GM19099 (cell line): ENCODE data around the gene PIK3AP1.

Experiments used
- POLR2A ChIP-seq: IDR thresholded peaks from 3 replicates; pipeline ENCODE4 v1.6.1; 2011; ENCODE audit warnings: low read depth; ENCODE audit not compliant: insufficient read length; ENCODE audit errors: extremely low read depth

Gene PIK3AP1

DNA sequence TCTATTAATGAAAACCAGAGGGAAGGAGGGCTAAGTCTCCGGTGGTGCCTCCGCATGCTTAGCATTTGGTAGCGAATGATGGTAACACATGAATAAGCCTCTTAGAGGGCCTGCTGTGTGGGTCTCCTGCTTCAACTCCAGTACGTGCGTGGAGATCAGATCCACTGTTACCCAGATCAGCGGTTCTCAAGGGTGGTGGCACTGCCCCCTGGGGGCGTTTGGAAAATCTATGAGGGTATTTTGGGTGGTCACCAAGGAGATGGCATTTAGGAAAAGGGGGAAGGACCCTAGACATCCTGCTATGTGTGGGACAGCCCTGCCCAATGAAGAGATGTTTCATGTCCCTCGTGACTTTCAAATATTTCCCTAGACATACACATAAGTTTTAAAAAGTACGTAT is 76.4 kb downstream of the PIK3AP1 start:
- no peak for TF ChIP-seq POLR2A

- TF ChIP-seq POLR2A: no peak
Observed at GRCh38 chr10:96642973-96643372, 77.3 kb downstream of the PIK3AP1 start.

DNA sequence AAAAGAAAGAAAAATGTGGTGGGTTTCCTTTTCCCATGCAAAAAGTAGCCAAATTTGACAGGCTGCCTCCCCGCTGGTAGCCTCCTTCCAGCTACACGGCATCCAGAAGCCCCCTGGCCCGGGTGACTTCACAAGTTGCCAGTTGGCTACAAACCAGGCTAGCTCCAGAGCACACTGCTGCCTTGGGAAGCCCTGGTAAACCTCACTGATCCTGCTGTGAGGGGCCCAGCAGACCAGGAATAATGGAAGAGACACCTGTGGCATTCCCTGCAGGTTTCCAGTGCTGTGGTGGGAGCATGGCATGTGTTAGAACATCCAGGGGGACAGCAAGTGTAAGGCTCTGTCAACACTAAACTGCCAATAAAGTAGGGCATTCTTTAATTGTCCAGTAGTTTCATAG is 77.8 kb downstream of the PIK3AP1 start:
- TF ChIP-seq POLR2A: no peak

DNA sequence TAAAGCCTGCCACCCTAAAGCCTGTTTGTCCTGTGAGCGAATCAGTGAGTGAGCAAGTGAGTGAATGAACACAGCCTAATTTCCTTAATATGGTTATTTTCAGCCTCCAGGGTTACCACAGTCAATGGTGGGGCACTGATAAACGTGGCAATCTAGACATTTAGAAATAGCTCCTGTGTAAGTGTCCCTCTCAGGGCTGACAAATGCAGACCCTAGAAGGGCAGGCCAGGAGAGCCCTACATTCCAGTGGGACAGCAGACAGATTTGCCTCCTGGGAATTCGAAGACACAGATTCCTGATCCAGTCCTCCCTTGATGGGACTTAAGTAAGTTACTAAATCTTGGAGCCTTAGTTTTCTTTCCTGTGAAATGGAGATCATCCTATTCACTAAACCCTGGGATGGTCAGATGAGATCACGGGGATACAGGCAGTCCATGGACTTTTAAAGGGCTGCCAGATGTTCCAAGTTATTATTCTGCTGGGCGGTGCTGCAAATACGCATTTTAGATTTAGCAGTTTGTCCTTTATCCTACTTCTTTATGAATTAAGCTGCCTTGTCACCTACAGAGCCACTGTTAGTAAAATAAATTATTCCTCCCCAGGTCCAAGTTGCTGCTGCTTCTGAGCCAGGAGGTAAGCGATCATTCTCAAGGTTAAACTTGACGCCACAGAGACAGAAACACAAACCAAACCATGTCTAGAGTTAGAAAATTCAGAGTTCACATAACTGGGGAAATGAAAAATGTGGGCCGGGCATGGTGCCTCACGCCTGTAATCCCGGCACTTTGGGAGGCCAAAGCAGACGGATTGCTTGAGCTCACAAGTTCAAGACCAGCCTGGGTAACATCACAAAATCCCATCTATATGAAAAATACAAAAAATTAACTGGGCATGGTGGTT is 78.7 kb downstream of the PIK3AP1 start:
- no peak for TF ChIP-seq POLR2A

DNA sequence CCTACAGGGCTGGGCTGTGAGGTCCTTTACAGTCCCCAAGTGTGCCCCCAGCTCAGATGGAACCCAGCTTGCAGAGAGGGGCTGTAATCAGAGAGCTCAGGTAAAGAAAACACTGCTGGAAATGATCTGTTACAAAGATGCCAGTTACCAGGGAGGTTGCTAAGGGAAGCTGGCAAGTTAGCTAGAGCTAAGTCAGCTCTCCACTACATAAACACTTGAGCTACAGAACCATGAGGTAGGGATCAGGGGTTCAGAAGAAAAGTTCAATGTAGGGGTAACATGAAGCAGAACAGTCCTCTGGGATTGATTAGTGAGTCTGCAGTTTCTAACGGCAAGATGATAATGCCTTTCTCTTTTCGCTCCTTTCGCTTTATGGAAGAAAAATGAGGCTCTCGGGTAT is 80.4 kb downstream of the PIK3AP1 start:
- no peak for TF ChIP-seq POLR2A

DNA sequence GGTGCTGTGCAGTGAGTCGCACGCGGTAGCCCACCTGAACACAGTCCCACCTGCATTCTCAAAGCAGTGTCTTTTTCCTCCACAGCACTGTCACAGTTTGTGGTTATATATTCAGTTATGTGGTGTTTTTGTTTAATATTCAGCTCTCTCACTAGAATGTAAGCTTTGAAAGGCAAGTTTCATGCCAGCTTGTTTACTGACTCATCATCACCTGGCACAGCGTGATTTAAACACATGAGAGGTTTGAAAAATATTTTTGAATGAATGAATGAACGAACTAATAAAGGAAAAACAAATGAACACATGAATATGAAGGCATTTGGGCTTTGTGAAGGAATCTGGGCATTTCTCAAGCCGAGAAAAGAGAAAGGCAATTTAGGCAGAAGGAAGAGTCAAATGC is 81.6 kb downstream of the PIK3AP1 start:
- TF ChIP-seq POLR2A: no peak

DNA sequence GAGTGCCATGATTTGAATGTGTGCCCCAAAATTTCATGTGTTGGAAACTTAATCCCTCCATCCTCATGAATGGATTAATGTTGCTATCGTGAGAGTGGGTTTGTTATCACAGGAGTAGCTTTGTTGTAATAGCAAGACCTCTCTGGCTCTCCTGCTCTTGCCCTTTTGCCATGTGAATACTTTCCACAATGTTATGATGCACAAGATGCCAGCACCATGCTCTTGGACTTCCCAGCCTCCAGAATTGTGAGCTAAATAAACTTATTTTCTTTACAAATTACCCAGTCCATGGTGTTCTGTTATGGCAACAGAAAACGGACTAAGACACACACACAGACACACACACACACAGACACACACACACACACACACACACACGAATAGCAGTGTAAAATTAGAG is 82.2 kb downstream of the PIK3AP1 start:
- no peak for TF ChIP-seq POLR2A

DNA sequence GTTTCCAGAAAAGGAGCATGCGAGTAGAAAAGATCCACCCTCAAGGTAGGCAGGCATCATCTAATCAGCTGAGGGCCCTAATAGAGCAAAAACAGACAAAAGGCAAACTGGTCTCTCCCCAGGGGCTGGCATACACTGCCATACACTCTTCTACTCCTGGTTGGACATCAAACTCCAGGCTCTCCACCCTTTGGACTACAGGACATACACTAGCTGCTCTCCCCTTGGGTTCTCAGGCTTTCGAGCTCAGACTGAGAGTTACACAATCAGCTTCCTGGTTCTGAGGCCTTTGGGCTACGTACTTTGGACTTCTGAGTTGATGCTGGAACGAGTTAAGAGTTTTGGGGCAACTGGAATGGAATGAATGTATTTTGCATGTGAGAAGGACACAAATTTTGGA is 82.6 kb downstream of the PIK3AP1 start:
- TF ChIP-seq POLR2A: no peak

- no peak for TF ChIP-seq POLR2A
Observed at GRCh38 chr10:96636551-96636950, 83.8 kb downstream of the PIK3AP1 start.

- TF ChIP-seq POLR2A: no peak
Observed at GRCh38 chr10:96632974-96633710, 87.2 kb downstream of the PIK3AP1 start.

- TF ChIP-seq POLR2A: no peak
Observed at GRCh38 chr10:96627292-96627691, 93.0 kb downstream of the PIK3AP1 start.

- no peak for TF ChIP-seq POLR2A
Observed at GRCh38 chr10:96626795-96627194, 93.5 kb downstream of the PIK3AP1 start.

DNA sequence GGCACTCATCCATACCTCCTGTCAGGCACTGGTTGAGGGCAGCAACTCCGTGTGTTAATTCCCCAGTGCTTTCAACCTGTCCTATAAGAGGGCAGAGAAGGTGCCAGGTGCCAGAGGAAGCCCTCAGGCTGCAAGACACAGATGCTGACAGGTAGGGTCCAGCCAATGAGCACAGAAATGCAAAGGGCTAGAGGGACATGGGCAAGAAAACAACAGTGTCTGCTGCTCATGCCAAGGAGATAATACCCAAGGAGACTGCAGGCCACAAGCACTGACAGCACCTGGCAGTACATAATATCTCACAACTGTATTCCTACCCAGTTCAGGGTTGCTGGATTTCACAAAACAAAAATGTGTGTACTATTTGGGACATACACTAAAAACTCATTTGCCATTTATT is 95.1 kb downstream of the PIK3AP1 start:
- TF ChIP-seq POLR2A: no peak

GRCh38 chr10:96622013-96622787 is 98.1 kb downstream of the PIK3AP1 start:
- TF ChIP-seq POLR2A: no peak
